ENCODE results near the gene RAC2.

The RAC2 gene

DNA sequence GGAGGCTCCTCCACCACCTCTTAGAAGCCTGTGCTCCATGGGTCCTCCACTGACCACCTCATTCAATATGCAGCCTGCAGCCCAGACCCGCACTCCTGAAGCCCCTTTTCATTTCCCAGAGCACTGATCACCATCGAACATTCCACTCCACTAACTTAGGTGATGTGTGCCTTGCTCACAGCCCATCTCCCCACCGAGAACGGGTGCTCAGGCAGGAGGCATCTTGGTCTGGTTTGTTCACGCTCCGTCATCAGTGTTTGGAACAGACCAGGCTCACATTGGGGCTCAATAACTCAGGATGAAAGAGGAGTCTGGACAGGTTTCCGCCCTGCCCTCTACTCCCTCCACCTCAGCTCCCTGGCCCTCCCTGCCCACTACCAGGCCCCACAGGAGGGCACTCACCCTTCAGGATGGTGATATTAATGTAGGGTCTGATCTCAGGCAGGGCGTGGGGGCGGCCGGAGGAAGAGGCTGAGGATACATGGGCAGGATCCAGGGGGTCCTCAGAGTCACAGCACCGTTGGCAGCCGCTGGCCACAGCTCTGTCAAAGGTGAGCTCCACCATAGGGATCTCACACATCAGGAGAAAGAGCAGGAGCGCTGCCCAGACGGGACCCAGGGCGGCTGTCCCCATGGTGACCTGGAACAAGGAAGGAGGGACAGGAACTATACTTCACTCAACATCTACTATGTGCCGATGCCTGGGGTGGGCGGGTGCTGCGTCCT lies 59.1 kb downstream of the RAC2 start:
- no peak for DNase-seq

DNA sequence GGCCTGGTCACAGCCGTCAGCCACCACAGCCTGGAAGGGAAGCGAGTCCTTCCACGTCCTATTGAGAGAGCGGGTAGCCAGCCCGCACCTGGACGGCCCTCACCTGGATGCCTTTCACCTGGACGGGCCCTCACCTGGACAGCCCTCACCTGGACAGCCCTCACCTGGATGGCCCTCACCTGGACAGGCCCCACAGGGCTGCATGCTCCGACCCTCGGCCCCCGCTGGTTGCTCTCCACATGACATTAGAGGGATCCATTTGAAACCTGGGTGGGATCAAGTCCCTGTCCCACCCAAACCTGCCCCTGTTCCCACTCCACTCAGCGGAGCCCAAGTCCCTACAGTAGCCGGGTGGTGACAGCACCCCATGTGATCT lies 59.7 kb downstream of the RAC2 start:
- DNase-seq = no peak

DNA sequence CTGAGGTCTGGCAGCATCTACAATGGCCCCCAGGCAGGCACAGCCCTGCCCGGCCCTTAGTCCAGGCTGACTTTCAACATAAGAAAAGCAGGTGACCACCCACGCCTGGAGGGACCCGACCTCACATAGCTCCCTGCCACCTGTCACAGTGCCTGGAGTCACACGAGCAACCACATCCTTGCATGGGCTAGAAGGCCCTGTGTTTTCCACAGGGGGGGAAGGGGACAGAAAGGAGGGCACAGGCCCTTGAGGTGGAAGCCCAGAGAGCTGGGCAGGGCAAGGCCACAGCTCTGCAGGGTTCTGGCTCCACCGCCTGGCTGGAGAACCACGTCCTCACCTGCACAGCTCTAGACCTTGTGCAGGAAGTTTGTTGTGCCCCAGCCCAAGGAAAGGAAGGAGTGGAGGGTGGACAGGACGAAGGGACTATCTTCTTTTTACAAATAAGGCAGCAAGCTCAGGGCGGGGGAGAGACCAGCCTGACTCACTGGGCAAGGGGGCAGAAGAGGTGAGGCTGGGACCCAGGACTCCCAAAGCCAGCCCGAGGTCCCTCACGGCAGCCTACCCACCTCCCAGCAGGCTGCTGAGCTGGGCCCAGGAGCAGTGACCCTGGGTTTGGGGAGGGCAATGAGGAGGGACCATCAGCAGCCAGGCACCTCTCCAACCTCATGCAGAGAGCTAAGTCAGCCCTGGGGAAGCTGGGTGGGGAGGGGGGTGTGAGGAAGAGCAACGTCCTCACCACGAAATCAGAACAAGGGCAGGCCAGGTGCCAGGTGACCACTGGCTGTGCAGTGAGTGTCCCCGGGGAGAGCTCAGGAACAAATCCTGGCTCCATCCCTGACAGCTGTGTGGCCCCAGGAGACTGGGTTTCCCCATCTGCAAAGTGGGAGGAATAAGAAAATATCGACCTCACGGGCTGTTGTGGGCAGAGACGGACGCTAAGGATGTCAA lies 60.4 kb downstream of the RAC2 start:
- DNase-seq = no peak

DNA sequence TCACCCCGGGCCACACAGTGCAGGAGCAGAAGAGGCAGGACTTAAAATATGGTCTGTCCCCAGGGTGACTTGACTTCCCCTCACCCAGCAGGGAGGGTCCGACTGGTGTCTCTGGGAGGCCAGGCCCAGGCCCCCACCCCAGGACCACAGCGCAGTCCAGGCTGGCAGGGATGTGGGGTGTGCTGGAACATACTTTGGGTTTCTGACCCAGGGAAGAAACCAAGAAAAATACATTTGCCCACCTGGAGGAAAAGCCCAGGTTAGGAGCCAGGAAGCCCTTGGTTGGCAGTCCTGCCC lies 61.2 kb downstream of the RAC2 start:
- no peak for DNase-seq

DNA sequence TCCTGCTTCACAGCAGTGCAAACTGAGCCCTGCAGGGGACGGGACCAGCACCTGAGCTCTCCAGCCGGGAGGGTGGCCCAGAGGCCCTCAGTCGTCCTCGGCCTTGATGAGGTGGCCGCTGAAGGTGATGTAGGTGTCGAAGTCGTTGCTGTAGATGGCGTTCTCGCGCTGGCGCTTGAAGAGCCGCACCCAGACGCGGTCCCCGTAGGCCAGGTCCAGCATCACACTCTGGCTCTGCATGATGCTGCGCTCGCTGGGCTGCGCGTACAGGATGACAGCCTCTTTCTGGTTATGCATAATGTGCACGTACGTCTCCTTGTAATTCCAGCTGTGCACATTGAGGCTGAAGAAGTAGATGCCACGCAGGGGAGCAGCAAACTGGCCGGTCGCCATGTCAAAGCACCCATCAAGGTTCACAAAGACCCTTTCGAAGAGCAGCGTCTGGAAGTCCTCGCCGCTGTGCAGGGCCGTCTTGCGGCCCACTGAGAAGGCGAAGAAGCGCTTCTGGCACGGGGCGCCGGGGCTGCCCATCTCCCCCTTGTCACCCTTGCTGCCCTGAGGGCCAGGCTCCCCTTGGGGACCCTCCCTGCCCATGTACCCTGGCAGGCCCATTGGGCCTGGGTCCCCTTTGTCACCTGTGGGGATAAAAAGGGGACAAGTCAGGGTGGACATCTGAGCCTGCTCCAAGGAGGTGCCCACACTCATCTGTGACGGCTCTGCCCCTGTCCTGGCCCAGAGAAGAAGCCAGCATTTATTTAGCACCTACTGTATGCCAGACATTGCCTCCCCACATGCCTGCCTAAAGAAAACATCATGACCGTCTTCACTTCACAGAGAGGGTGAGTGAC lies 61.7 kb downstream of the RAC2 start:
- DNase-seq = no peak

DNA sequence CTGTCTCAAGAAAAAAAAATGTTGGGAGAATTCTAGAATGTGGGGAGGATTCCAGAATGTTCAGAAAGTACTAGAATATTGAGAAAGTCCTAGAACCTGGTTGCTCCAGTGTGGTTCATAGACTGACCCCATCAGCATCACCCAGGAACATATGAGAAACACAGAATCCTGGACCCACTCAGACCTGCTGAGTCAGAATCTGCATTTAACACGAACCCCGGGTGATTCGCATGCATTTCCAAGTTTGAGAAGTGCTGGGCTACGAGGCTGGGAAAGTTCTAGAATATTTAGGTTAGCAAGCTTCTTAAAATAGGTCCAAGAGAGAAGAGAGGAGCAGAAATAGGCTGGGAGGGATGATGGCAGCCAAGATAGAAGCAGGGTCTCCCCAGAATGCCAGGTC lies 62.4 kb downstream of the RAC2 start:
- no peak for DNase-seq

DNA sequence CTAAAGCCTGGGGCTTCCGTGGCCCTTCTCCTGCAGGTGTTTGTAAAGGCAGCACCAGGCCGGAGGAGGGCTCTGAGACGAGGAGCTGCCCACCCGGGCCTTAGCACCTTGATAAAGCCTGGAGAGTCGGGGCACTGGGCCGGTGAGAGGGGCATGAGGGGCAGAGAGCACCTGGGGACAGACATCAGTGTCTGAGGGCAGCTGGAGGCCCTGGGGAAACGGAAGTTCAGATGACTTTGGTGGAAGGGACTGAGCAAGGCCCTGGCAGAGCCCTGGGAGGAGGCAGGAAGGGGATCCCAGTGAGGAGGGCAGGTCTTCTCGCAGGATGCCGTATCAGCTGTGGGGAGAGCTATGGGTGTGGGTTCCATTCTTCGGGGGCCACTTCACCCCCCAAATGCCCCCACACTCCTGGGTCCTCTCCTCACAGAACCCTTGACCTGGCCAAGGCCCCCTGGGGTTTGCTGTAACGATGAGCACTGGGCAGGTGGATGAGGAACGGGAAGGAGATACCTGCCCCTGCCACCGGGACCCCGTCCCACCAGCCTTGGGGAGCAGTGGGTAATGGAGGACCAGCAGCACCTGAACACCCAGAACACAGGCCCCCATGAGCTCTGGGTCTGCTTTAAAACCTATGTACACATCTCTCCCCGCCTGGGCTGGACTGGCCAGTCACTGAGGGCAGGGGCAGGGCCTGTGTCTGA lies 63.4 kb downstream of the RAC2 start:
- DNase-seq = no peak

DNA sequence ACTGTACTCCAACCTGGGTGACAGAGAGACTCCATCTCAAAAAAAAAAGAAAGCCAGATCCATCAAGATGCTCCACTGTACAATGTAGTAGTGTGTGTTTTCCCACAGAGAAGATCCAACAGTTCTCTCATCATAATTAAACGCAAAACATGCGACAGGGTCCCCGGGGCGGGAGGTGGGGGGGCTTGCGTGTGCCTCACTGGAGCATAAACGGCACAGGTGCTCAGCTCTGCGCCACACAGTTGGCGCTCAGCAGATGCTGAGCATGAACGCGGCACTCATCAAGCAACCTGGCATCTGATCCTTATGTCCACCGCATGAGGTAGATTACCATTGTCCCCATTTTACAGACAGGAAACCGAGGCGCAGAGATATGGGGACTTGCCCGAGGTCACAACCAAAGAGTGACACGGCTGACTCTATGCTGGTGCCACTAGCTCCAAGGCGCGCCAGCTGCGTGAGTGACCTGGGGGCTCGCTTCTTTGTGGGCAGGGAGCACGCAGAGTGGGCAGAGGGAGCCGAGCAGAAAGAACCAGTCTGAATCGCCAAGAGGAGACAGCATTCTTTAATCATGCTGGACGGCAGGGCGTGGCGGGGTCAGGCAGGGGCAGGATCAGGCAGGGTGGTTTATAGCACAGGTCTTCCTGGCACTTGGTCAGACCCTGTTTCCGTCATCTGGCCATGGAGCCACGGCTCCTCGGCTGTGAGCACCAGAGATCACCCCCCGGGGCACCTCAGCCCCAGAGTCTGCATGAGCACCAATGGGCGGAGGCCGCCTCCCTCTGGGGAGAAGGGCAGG lies 64.2 kb downstream of the RAC2 start:
- no peak for DNase-seq

DNA sequence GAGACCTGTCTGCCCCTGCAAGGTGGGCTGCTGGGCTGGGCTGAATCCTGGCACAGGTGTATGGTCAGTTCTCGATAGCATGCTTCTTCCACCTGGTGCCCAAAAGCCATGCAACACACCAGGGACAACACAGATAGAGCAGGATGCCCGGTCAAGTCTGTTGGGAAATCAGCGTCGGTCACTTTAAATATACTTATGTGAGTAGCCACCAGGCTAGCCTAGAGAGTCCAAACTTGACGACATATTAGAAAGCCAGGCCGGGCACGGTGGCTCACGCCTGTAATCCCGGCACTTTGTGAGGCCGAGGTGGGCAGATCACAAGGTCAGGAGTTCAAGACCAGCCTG lies 65.0 kb downstream of the RAC2 start:
- DNase-seq = no peak

DNA sequence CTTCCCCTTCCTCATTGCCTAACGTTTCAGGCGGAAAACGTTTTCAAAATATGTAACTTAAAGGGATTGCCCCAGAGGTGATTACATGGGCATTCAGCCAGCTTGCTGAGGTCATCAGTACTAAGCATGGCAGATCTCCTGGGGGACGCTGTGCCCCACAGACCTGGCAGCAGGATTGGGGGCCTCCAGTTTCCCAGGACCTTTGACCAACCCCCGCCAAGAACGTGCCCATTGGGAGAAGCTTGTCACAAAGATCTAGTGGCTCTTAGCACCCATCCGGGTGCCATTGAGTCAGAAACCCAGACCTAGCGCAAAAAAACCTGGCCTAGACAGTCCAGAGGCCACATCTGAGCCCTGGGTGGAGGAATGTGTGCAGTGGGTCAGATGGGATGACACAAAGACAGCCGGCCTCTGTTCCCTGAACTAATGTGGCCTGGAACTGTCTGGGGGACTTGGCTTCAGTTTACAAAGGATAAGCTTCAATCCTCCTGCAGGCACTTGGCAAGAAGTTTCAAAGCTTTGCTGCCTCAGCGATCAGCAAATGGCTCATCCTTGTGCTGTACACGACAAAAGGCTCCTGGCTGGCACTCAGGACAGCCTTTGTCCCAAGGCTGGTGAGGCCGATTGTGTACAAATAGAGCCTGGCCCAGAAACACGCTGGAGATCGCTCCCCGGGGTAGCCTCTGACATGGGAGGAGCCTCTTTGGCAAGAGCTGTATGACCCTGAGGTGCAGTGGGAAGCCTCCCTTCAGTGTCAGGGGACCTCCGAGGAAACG lies 65.5 kb downstream of the RAC2 start:
- DNase-seq = no peak

DNA sequence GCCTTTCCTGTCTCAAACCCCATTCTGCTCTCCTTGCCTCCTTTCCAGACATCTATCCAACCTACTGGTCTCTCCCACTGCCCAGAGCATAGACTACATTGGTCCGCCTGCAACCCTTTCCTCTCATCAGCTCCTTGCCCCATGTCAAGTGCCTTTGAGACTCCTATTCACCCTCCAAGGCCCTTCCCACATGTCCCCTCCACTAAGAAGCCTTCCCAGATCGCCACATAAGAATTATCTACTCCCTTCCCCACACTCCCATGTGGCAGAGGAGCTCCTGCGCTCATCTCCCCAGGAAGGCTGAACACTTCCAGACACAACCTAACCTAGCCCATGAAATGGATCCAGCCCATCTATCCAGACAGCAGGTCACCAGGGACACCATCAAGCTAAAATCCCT lies 66.3 kb downstream of the RAC2 start:
- DNase-seq = no peak

DNA sequence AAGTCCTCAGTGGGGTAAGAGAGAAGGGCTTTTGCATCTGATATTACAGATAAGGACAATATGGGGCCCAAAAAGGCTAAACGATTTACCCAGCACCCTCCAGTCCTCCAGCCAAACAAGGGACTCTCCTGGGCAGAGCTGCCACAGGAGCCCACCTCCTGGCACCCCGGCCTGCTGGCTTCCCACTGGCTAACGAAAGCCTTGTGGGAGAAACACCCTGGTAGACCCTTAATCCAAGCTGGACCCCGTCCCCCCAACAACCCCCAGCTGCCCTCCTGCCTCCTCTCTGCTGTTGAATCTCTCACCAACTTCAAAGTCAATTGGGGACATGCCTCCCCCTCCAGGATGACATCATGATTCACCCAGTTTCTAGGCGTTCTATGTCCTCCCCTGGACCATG lies 66.8 kb downstream of the RAC2 start:
- no peak for DNase-seq

DNA sequence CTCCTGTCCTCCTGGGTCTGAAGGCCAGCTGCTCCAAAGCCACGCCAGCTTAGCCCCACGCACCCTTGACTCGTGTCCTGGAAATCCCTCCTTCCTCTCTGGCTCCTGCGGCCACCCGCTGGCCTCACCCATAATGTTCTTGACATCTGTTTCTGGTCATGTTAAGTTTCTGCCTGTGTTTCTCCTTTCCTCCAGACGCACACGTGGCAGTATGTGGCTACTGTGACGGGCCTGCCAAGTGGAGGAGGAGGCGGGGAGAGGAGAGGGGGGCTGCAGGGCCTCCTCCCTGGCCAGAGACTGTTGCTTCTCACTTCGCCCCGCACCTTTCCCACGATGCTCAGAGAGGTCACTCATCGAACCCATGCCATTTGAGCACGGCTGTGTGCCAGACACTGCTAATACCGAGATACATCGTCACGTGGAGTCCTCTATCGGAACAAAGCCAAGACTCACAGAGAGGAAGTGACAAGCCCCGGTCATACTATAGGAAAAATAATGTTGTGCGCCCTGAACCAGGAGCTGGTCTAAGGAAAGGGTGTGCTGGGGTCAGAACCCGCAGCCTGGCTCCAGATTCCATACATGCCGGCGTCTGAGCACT lies 67.5 kb downstream of the RAC2 start:
- DNase-seq = peak; percentile 78

DNA sequence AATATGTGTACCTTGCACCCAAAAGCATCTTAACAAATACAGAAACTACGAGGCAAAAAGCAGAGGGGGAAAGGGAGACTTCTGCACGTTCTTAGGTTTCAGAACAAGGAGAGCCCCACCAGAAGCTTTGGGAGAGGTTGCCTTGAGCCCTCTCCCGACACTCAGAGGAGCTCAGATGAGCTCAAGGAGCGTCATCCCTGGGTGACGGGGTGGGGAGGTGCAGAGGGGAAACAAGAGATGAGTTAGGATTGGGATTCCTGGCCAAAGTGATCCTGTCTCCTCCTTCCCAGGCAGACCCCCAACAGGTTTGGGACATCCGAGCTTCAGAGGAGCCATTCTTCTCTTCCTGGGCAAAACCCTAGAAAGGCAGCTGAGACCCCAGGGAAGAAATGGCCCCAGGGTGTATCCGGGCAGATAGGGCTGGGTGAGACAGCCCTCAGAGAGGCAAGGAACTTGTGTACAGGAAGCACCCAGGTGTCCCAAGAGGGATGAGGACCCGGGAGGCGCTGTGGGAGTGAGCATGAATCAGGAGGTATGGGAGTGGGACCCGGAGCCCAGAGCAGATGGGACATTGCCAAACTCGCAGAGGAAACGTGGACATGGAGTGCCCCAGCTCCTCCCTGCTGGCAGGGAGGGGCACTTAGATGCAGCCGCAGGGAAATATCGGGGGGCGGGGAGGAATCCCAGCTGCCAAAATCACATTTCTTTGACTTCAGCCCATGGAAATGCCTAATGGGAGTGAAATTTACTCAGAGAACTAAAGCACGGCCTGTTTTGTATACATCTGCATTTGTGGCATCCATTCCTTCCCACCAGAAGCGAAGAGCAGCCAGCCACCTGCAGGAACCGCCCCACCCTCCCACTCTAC lies 68.4 kb downstream of the RAC2 start:
- DNase-seq = no peak

Data from OCI-M1 (cell line).